LNCaP clone FGC (cell line): Measurements from ENCODE around the gene LIMS2.

Experiments used
- DNase-seq: peaks from one replicate; pipeline ENCODE4 v3.0.0-alpha.2; 2011; ENCODE audit warnings: low read depth
- H3K4me3 ChIP-seq: 2 replicates; pipeline ENCODE4 v1.5.1; 2011; ENCODE audit warnings: mild to moderate bottlenecking, low read depth, low read length, control low read depth
- CTCF ChIP-seq: IDR thresholded peaks from 2 replicates; pipeline ENCODE4 v1.5.1; 2012; ENCODE audit warnings: mild to moderate bottlenecking; ENCODE audit not compliant: control insufficient read depth, insufficient read depth; ENCODE audit errors: extremely low read depth

LIMS2 gene

GRCh38 chr2:127715778-127716449, 40.6 kb upstream of the LIMS2 start:
- no peak for TF ChIP-seq CTCF
- no peak for DNase-seq
- H3K4me3 ChIP-seq: no peak overlapping the region

- TF ChIP-seq CTCF: no peak
- no peak overlapping the region for H3K4me3 ChIP-seq
- DNase-seq: no peak
Measured at GRCh38 chr2:127713562-127713961, 38.2 kb upstream of the LIMS2 start.

- no peak for DNase-seq
- H3K4me3 ChIP-seq: no peak overlapping the region
- no peak for TF ChIP-seq CTCF
Measured at GRCh38 chr2:127712999-127713398, 37.7 kb upstream of the LIMS2 start.

GRCh38 chr2:127709336-127709735, 34.0 kb upstream of the LIMS2 start:
- no peak for DNase-seq
- no peak overlapping the region for H3K4me3 ChIP-seq
- no peak for TF ChIP-seq CTCF

- DNase-seq: no peak
- TF ChIP-seq CTCF: no peak
- no peak overlapping the region for H3K4me3 ChIP-seq
Measured at GRCh38 chr2:127707890-127708648, 32.7 kb upstream of the LIMS2 start.

GRCh38 chr2:127706215-127706990, 31.1 kb upstream of the LIMS2 start:
- no peak for DNase-seq
- H3K4me3 ChIP-seq: no peak overlapping the region
- no peak for TF ChIP-seq CTCF
